Posterior vena cava (tissue), 2 donors: ENCODE data around the gene RPL36. TPM values are rescaled to one million over a fixed set of nuclear protein-coding genes. Genes with fewer than 3 reads are reported as not detected.
A peak's percentile ranks its signal among the peaks of the same experiment; 100 is the strongest.

Experiments
- DNase-seq: peaks from one replicate; pipeline ENCODE4 v3.0.0-alpha.2; 2020; ENCODE audit warnings: low spot score
- intact Hi-C, 2 donors: fragments of 100-400 bp; cut with DNase I; formaldehyde crosslinking; loops; one replicate each; pipeline versions ENCODE4 v1.14.1 to v1.14.2; 2022 to 2023
- total RNA-seq, 2 donors: library from RNA; stranded (reverse); fragmentation: NEBNext Ultra II Directional; extraction: Animal tissue kit (Norgen Biotek cat#: 25700); gene quantifications; one replicate each; pipeline ENCODE4 v1.2.1, GENCODE V29; 2021
- donor health status: DM: yes; HTN: yes; CAD: no.
- donor health status: DM: yes; HTN: yes; CAD: no.

Gene RPL36
- total RNA-seq, 2 donors from 2014 or later, result 525 to 575 TPM

- DNase-seq, result no peak
- intact Hi-C loops, result no loop called here
These were observed 18.5 kb upstream of the RPL36 start for GRCh38 chr19:5671600-5671999.

GRCh38 chr19:5672708-5673459, 17.2 kb upstream of the RPL36 start:
- DNase-seq, result no peak
- intact Hi-C loops, result no loop called here

GRCh38 chr19:5673752-5674151, 16.3 kb upstream of the RPL36 start:
- intact Hi-C loops, result no loop called here
- no peak for DNase-seq

GRCh38 chr19:5674714-5675113, 15.4 kb upstream of the RPL36 start:
- intact Hi-C loops, result loop anchor here in 1 of 2 donors (5.0 kb wide), 1 partner anchor 1882 kb away; no protein-coding TSS in a partner anchor
- no peak for DNase-seq

- DNase-seq, result no peak
- intact Hi-C loops, result loop anchor here in 1 of 2 donors (5.0 kb wide), 1 partner anchor 1884 kb away; no protein-coding TSS in a partner anchor
These were observed 13.9 kb upstream of the RPL36 start for GRCh38 chr19:5676105-5676771.

GRCh38 chr19:5676772-5677105, 13.4 kb upstream of the RPL36 start:
- intact Hi-C loops, result loop anchor here in 1 of 2 donors (5.0 kb wide), 1 partner anchor 1884 kb away; no protein-coding TSS in a partner anchor
- no peak for DNase-seq

- intact Hi-C loops, result loop anchor here in 1 of 2 donors (5.0 kb wide), 1 partner anchor 1885 kb away; no protein-coding TSS in a partner anchor
- DNase-seq, result no peak
These were observed 13.0 kb upstream of the RPL36 start for GRCh38 chr19:5677136-5677535.

GRCh38 chr19:5677580-5677979, 12.5 kb upstream of the RPL36 start:
- intact Hi-C loops, result loop anchor here in 1 of 2 donors (5.0 kb wide), 1 partner anchor 1885 kb away; no protein-coding TSS in a partner anchor
- no peak for DNase-seq

GRCh38 chr19:5678071-5678718, 11.9 kb upstream of the RPL36 start:
- intact Hi-C loops, result loop anchor here in 1 of 2 donors (5.0 kb wide), 1 partner anchor 1886 kb away; no protein-coding TSS in a partner anchor
- no peak for DNase-seq

GRCh38 chr19:5679289-5680083, 10.6 kb upstream of the RPL36 start:
- intact Hi-C loops, result loop anchor here in 1 of 2 donors (5.0 kb wide), 1 partner anchor 1887 kb away; no protein-coding TSS in a partner anchor
- no peak for DNase-seq

- no peak for DNase-seq
These were observed 10.0 kb upstream of the RPL36 start for GRCh38 chr19:5680084-5680436.

GRCh38 chr19:5680437-5681368, 9.4 kb upstream of the RPL36 start, which contains the start of the genes HSD11B1L and MICOS13:
Gene HSD11B1L (plus strand): TSS chr19:5681027. CDS start chr19:5684833, 3,806 bp downstream.
Gene MICOS13 (minus strand): TSS chr19:5680516. CDS start chr19:5680486, 30 bp downstream.
- peak; percentile 100 for DNase-seq
- intact Hi-C loops, result no loop called here

More at GRCh38 chr19:5680084-5680436, 10.0 kb upstream of the RPL36 start:
- intact Hi-C loops, result no loop called here

- intact Hi-C loops, result no loop called here
- no peak for DNase-seq
These were observed 8.5 kb upstream of the RPL36 start for GRCh38 chr19:5681391-5682106.

GRCh38 chr19:5682107-5682482, 8.0 kb upstream of the RPL36 start:
- DNase-seq, result peak; percentile 50
- intact Hi-C loops, result no loop called here

GRCh38 chr19:5683177-5683886, 6.8 kb upstream of the RPL36 start:
- intact Hi-C loops, result no loop called here
- DNase-seq, result no peak

- intact Hi-C loops, result no loop called here
These were observed 5.2 kb upstream of the RPL36 start for GRCh38 chr19:5684694-5685430.

More at GRCh38 chr19:5684694-5685430, 5.2 kb upstream of the RPL36 start:
- DNase-seq, result no peak
